Measurements from ENCODE around the gene ACOT8.

Gene ACOT8

DNA sequence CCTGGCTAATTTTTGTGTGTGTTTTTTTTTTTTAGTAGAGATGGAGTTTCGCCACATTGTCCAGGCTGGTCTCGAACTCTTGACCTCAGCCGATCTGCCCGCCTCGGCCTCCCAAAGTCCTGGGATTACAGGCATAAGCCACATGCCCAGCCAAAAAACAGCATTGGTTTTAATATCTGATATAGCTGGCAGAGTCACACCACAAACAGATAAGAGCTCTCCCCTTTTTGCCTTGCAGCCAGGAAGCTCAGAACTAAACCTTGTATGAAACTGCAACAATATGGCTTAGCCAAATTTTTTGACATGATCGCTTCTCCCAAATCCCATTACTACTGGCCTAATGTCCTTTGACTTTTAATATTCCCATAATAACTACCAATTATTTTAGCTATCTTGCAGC lies 4.9 kb downstream of the ACOT8 start:
- no peak overlapping the region for H3K4me3 ChIP-seq (ENCODE audit: insufficient read depth, low read depth, low read length, poor library complexity, severe bottlenecking)
- H3K4me1 ChIP-seq (ENCODE audit: control insufficient read depth, insufficient read depth, low read length, poor library complexity, severe bottlenecking): peaks cover 11% of the 10 kb centered on the region
- no peaks in the 10 kb centered on the region for H3K9me3 ChIP-seq (ENCODE audit: control insufficient read depth, low read length)
- H3K36me3 ChIP-seq (ENCODE audit: control insufficient read depth, insufficient read depth, low read length): peaks cover 12% of the 10 kb centered on the region
- H3K27ac ChIP-seq (ENCODE audit: insufficient read depth, low read length, poor library complexity, severe bottlenecking): no peak overlapping the region
- no peaks in the 10 kb centered on the region for H3K27me3 ChIP-seq (replicated peaks; ENCODE audit: control insufficient read depth, insufficient read depth, low read length, poor library complexity, severe bottlenecking)
- DNase-seq: no peak

DNA sequence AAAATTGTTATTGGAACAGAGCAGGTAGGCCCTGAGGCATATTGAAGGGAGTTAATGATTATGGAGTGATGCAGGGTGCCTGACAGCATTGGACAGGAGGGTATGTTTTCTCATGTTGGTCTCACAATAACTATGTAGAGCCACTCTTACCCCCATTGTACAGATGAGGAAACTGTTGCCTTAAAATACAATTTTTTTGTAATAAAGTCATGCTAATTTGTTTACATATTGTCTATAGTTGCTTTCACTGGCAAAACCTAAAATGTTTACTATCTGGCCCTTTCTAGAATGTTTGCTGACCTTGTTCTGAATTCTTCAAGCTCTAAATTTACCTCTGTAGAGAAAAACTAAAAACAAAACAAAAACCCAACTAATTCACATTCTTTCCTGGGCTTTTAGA lies 5.7 kb downstream of the ACOT8 start:
- Histone ChIP-seq H3K27ac (ENCODE audit: insufficient read depth, low read length, poor library complexity, severe bottlenecking) (no peak overlapping the region), H3K36me3 (ENCODE audit: control insufficient read depth, insufficient read depth, low read length) (peaks cover 13% of the 10 kb centered on the region), H3K27me3 (replicated peaks; ENCODE audit: control insufficient read depth, insufficient read depth, low read length, poor library complexity, severe bottlenecking) (no peaks in the 10 kb centered on the region), H3K9me3 (ENCODE audit: control insufficient read depth, low read length) (no peaks in the 10 kb centered on the region), H3K4me3 (ENCODE audit: insufficient read depth, low read depth, low read length, poor library complexity, severe bottlenecking) (no peak overlapping the region), H3K4me1 (ENCODE audit: control insufficient read depth, insufficient read depth, low read length, poor library complexity, severe bottlenecking) (peaks cover 11% of the 10 kb centered on the region)
- DNase-seq: no peak

DNA sequence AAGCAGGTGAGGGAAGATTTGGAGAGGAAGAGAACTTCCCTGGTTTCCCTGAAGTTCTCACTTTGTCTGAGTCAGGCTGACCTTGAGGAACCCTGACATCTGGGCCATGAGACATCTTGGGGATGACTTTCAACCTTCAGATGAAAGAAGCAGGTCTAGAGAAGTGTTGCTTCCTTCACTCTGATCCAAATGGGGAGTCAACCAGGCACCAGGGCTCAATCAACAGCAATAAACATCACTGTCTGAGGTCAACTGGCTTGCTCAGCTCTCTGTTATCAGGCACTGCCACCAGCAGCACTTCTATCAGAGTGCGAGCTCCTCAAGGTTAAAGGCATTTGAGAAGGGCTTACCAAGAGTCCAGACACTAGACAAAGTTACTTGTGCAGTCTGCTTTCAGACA lies 6.3 kb downstream of the ACOT8 start:
- peaks cover 7% of the 10 kb centered on the region for H3K4me1 ChIP-seq (ENCODE audit: control insufficient read depth, insufficient read depth, low read length, poor library complexity, severe bottlenecking)
- no peak overlapping the region for H3K27ac ChIP-seq (ENCODE audit: insufficient read depth, low read length, poor library complexity, severe bottlenecking)
- no peaks in the 10 kb centered on the region for H3K9me3 ChIP-seq (ENCODE audit: control insufficient read depth, low read length)
- no peak overlapping the region for H3K4me3 ChIP-seq (ENCODE audit: insufficient read depth, low read depth, low read length, poor library complexity, severe bottlenecking)
- no peak for DNase-seq
- peaks cover 19% of the 10 kb centered on the region for H3K36me3 ChIP-seq (ENCODE audit: control insufficient read depth, insufficient read depth, low read length)
- no peaks in the 10 kb centered on the region for H3K27me3 ChIP-seq (replicated peaks; ENCODE audit: control insufficient read depth, insufficient read depth, low read length, poor library complexity, severe bottlenecking)

DNA sequence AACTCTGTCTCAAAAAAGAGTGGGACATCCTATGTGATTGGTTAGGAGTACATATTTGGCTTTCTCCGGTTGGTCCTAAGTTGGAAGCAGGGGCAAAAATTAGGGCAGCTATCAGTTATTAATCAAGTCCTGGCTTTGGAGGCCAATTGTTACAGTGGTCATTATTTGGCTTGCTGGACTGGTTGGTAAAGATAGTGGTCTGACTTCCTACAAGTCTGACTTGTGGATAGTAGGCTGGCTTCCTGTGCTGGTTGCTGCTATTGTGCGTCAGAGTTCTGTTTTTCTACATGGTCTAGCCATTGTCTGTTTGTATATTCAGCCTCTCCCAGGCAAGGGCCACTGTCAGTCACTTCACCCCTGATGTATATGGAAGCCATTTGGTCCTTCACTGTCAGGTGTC lies 7.0 kb downstream of the ACOT8 start:
- Histone ChIP-seq H3K9me3 (ENCODE audit: control insufficient read depth, low read length) (no peaks in the 10 kb centered on the region), H3K4me1 (ENCODE audit: control insufficient read depth, insufficient read depth, low read length, poor library complexity, severe bottlenecking) (peaks cover 4% of the 10 kb centered on the region), H3K4me3 (ENCODE audit: insufficient read depth, low read depth, low read length, poor library complexity, severe bottlenecking) (no peak overlapping the region), H3K27ac (ENCODE audit: insufficient read depth, low read length, poor library complexity, severe bottlenecking) (no peak overlapping the region), H3K27me3 (replicated peaks; ENCODE audit: control insufficient read depth, insufficient read depth, low read length, poor library complexity, severe bottlenecking) (no peaks in the 10 kb centered on the region), H3K36me3 (ENCODE audit: control insufficient read depth, insufficient read depth, low read length) (peaks cover 26% of the 10 kb centered on the region)
- DNase-seq: no peak

DNA sequence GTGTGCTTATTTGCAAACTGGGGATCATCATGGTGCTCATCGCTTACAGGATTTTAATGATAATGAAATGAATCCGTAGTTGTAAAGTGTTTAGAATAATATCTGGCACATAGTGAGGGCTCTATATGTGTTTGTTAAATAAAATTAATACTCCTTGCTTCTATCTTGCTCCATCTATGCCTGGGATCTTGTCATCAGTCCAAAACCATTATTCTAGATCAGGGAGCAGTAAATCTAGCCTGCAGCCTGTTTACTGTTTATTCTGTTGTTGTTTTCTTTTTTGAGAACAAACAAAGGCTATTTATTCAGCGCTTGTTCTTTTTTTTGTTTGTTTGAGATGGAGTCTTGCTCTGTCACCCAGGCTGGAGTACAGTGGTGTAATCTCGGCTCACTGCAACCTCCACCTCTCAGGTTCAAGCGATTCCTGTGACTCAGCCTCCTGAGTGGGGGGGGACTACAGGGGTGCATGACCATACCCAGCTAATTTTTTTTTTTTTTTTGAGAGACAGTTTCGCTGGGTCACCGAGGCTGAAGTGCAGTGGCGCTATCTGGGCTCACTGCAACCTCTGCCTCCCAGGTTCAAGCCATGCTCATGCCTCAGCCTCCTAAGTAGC lies 8.1 kb downstream of the ACOT8 start:
- Histone ChIP-seq H3K4me3 (ENCODE audit: insufficient read depth, low read depth, low read length, poor library complexity, severe bottlenecking) (no peak overlapping the region), H3K36me3 (ENCODE audit: control insufficient read depth, insufficient read depth, low read length) (peaks cover 36% of the 10 kb centered on the region), H3K27ac (ENCODE audit: insufficient read depth, low read length, poor library complexity, severe bottlenecking) (no peak overlapping the region), H3K27me3 (replicated peaks; ENCODE audit: control insufficient read depth, insufficient read depth, low read length, poor library complexity, severe bottlenecking) (no peaks in the 10 kb centered on the region), H3K9me3 (ENCODE audit: control insufficient read depth, low read length) (no peaks in the 10 kb centered on the region), H3K4me1 (ENCODE audit: control insufficient read depth, insufficient read depth, low read length, poor library complexity, severe bottlenecking) (no peaks in the 10 kb centered on the region)
- DNase-seq: no peak

DNA sequence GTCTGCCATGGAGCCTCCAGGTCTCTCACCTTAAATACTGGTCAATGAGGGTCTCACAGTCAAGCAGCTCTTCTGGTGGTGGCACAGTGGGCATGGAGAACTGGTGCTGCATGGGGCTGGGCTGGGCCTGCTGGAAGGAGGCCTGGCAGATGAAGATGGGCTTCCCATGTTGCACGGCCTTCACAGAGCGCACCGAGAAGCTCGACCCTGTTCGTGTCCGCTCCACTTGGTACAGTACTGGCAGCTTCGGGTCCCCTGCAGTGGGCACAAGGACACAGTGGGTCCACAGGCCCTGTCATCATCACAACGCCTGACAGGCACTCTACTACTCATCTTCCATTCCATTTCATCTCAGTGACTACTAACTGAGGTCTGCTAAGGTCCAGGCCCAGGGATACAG lies 8.8 kb downstream of the ACOT8 start:
- H3K4me3 ChIP-seq (ENCODE audit: insufficient read depth, low read depth, low read length, poor library complexity, severe bottlenecking): no peak overlapping the region
- H3K27me3 ChIP-seq (replicated peaks; ENCODE audit: control insufficient read depth, insufficient read depth, low read length, poor library complexity, severe bottlenecking): no peaks in the 10 kb centered on the region
- H3K27ac ChIP-seq (ENCODE audit: insufficient read depth, low read length, poor library complexity, severe bottlenecking): no peak overlapping the region
- H3K36me3 ChIP-seq (ENCODE audit: control insufficient read depth, insufficient read depth, low read length): peaks cover 42% of the 10 kb centered on the region
- H3K4me1 ChIP-seq (ENCODE audit: control insufficient read depth, insufficient read depth, low read length, poor library complexity, severe bottlenecking): no peaks in the 10 kb centered on the region
- no peaks in the 10 kb centered on the region for H3K9me3 ChIP-seq (ENCODE audit: control insufficient read depth, low read length)
- DNase-seq: no peak

DNA sequence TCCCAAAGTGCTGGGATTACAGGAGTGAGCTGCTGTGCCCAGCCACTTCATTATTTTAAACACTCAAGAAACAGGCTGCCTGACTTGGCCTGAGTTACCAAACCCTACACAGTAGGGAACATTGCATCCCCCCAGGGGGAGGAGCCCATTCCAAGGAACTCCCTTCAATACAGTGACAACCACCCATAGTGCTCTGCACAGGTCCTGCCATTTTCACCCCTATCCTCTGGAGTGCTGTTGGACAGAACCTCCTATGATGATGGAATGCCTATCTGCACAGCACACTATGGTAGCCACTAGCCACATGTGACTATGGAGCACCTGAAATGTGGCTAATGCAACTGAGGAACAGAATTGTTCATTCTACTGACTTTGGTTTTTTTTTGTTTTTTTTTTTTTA lies 11.7 kb downstream of the ACOT8 start:
- Histone ChIP-seq H3K36me3 (ENCODE audit: control insufficient read depth, insufficient read depth, low read length) (peaks cover 61% of the 10 kb centered on the region), H3K4me1 (ENCODE audit: control insufficient read depth, insufficient read depth, low read length, poor library complexity, severe bottlenecking) (no peaks in the 10 kb centered on the region), H3K9me3 (ENCODE audit: control insufficient read depth, low read length) (no peaks in the 10 kb centered on the region), H3K4me3 (ENCODE audit: insufficient read depth, low read depth, low read length, poor library complexity, severe bottlenecking) (no peak overlapping the region), H3K27me3 (replicated peaks; ENCODE audit: control insufficient read depth, insufficient read depth, low read length, poor library complexity, severe bottlenecking) (no peaks in the 10 kb centered on the region), H3K27ac (ENCODE audit: insufficient read depth, low read length, poor library complexity, severe bottlenecking) (no peak overlapping the region)
- DNase-seq: no peak

DNA sequence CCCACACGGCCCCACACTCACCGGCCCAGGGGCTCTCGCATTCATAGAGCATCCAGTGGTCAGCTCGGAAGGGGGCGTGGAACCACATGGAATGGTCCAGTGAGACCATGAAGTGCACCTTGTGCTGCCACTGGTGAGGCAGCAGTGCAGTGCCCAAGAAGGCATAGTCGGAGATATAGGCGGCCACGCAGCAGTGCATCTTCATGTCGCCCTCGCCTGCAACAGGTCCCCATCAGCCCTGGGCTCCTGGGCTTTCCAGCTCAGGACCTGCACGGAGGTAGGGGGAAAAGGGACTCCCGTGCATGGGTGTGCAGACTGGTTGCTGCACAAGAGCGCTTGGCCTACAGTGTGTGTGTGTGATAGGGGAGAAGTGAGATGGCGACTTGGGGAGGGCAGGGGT lies 13.7 kb downstream of the ACOT8 start:
- Histone ChIP-seq H3K4me1 (ENCODE audit: control insufficient read depth, insufficient read depth, low read length, poor library complexity, severe bottlenecking) (no peaks in the 10 kb centered on the region), H3K9me3 (ENCODE audit: control insufficient read depth, low read length) (no peaks in the 10 kb centered on the region), H3K4me3 (ENCODE audit: insufficient read depth, low read depth, low read length, poor library complexity, severe bottlenecking) (no peak overlapping the region), H3K27ac (ENCODE audit: insufficient read depth, low read length, poor library complexity, severe bottlenecking) (no peak overlapping the region), H3K27me3 (replicated peaks; ENCODE audit: control insufficient read depth, insufficient read depth, low read length, poor library complexity, severe bottlenecking) (no peaks in the 10 kb centered on the region), H3K36me3 (ENCODE audit: control insufficient read depth, insufficient read depth, low read length) (peaks cover 60% of the 10 kb centered on the region)
- no peak for DNase-seq

DNA sequence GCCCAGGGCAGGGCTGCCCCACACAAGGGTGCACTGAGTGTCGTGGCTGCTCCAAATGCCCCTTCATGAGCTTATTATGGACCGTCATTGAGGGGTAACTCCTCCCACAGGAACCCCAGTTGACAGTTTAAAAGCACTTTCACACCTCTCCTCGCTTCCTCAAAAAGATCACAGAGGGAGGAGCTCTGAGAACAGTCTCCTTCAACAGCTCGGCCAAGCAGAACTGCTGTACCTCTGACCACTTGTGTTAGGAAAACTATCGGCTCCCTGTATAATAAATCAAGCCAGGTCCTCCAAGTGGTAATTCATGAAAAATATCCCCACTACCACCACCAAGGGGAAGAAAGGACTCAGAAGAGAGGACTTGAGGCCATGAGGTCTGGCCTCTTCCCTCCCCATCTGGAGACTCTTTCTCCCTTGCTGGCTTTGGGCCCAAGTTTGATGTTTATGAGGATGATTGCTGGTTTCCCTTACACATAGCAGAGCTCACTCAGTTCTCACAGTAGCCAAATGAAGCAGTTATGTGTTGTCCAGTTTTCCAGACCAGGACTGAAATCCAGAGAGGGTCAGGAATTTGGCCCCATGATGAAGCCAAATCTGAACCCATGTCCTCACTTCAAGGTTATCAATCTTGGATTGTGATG lies 14.9 kb downstream of the ACOT8 start:
- no peak for DNase-seq
- no peaks in the 10 kb centered on the region for H3K9me3 ChIP-seq (ENCODE audit: control insufficient read depth, low read length)
- H3K36me3 ChIP-seq (ENCODE audit: control insufficient read depth, insufficient read depth, low read length): peaks cover 54% of the 10 kb centered on the region
- H3K27me3 ChIP-seq (replicated peaks; ENCODE audit: control insufficient read depth, insufficient read depth, low read length, poor library complexity, severe bottlenecking): no peaks in the 10 kb centered on the region
- H3K4me1 ChIP-seq (ENCODE audit: control insufficient read depth, insufficient read depth, low read length, poor library complexity, severe bottlenecking): no peaks in the 10 kb centered on the region
- H3K4me3 ChIP-seq (ENCODE audit: insufficient read depth, low read depth, low read length, poor library complexity, severe bottlenecking): no peak overlapping the region
- no peak overlapping the region for H3K27ac ChIP-seq (ENCODE audit: insufficient read depth, low read length, poor library complexity, severe bottlenecking)

DNA sequence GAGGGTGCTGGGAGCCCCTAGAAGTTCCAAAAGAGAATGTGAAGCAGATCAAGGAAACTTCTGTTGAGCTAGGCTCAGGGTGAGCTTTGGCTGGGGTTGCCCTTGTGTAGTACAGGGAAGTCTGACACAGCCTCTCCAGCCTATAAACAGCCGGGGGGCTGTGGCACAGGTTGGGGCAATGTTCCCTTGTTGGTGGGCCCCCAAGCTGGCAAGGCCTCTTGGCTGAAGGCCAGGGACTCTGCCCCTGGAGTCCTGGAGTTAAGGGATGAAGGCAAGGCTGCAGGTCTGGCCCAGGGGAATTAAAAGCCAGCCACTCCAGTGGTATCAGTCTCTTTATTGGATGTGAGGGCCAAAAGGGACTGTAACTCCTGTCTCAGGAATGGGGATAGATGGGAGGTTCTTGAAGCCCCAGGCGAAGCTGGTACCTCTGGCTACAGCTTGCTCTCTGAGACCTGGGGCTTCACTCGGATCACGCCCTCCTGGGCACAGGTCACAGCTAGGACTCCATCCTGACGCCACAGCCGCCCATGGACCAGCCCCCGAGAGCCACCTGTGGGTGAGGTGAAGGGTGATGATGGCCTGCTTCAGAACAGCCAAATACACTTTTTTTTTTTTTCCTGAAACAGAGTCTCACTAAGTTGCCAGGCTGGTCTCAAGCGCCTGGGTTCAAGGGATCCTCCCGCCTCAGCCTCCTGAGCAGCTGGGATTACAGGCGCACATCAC lies 15.6 kb downstream of the ACOT8 start:
- Histone ChIP-seq H3K36me3 (ENCODE audit: control insufficient read depth, insufficient read depth, low read length) (peaks cover 53% of the 10 kb centered on the region), H3K27ac (ENCODE audit: insufficient read depth, low read length, poor library complexity, severe bottlenecking) (no peak overlapping the region), H3K4me3 (ENCODE audit: insufficient read depth, low read depth, low read length, poor library complexity, severe bottlenecking) (no peak overlapping the region), H3K9me3 (ENCODE audit: control insufficient read depth, low read length) (no peaks in the 10 kb centered on the region), H3K27me3 (replicated peaks; ENCODE audit: control insufficient read depth, insufficient read depth, low read length, poor library complexity, severe bottlenecking) (no peaks in the 10 kb centered on the region), H3K4me1 (ENCODE audit: control insufficient read depth, insufficient read depth, low read length, poor library complexity, severe bottlenecking) (no peaks in the 10 kb centered on the region)
- no peak for DNase-seq

All from effector memory CD4-positive, alpha-beta T cell (primary cell).